ENCODE measurements around the gene DNASE2.

GRCh38 chr19:12896460-12896859 lies 15.2 kb upstream of the DNASE2 start:
- TF ChIP-seq CTCF (IDR thresholded peaks at IDR 0.05), result no peak
- TF ChIP-seq POLR2A (IDR thresholded peaks at IDR 0.05; ENCODE audit: low read depth), result no peak
- TF ChIP-seq POLR2AphosphoS5 (IDR thresholded peaks at IDR 0.05), result no peak

Data from esophagus muscularis mucosa (tissue), 3 donors.